GM12872 (cell line): ENCODE results near the gene NR1I3.

Experiments used
- TF ChIP-seq, protein P1 (sequence below): IDR thresholded peaks from 3 replicates; pipeline ENCODE4 v1.5.1; 2011; ENCODE audit warnings: low read depth, mild to moderate bottlenecking, low read length, moderate library complexity; ENCODE audit not compliant: insufficient read depth

Gene NR1I3

DNA sequence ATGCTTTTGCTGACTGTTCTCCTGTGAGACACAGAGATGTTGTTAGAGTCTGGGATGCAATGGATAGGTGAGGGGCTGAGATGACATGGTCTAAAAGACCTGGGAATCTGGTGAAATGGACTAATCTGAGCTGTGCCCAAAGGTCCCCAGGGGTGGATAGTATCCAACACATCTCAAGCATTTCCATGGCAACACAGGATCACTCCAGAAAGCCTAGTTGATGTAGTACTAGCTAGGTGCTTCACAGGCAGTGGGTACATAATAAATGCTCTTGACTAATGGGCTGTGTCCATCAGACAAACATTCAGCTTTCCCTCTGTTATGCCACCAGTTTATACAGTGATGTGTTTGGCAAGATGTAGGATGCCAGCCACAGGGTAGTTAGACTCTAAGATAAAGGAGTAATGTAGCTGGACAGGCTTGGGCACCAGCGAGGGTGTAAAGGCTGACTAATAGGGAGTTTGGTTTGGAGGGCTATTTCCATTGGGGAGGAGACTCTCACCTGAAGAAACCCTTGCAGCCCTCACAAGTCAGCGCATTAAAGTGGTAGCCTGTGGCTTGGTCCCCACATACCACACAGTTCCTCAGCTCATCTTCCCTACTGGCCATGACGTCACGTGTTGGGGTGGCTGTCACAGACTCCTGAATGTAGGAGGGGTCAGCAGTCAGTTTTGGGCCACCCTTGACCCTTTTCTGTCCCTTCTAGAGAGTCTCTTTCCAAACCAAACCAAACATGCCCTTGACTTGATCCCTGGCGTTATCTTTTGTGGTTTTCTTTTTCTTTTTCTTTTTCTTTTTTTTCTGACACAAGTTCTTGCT lies 1.8 kb downstream of the NR1I3 start:
- TF ChIP-seq, protein P1, sequence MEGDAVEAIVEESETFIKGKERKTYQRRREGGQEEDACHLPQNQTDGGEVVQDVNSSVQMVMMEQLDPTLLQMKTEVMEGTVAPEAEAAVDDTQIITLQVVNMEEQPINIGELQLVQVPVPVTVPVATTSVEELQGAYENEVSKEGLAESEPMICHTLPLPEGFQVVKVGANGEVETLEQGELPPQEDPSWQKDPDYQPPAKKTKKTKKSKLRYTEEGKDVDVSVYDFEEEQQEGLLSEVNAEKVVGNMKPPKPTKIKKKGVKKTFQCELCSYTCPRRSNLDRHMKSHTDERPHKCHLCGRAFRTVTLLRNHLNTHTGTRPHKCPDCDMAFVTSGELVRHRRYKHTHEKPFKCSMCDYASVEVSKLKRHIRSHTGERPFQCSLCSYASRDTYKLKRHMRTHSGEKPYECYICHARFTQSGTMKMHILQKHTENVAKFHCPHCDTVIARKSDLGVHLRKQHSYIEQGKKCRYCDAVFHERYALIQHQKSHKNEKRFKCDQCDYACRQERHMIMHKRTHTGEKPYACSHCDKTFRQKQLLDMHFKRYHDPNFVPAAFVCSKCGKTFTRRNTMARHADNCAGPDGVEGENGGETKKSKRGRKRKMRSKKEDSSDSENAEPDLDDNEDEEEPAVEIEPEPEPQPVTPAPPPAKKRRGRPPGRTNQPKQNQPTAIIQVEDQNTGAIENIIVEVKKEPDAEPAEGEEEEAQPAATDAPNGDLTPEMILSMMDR = no peak

DNA sequence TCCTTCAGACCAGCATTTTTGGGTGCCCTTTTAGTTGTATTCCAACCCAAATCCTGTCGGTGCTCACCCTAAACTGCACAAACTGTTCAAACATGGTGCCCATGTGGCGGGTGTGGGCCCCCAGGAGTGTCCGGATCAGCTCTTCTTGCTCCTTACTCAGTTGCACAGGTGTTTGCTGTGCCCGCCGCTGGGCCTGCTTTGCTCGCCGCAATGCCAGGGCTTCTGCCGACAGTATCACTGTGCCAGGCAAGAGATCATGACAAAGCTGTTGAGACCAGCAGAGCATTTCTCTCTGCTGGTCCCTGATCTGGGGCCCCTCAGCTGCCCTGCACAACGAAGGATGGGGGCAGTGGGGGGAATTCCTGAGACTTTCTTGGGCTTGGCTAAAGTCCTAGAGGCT lies 4.9 kb downstream of the NR1I3 start:
- TF ChIP-seq, protein P1 = no peak

DNA sequence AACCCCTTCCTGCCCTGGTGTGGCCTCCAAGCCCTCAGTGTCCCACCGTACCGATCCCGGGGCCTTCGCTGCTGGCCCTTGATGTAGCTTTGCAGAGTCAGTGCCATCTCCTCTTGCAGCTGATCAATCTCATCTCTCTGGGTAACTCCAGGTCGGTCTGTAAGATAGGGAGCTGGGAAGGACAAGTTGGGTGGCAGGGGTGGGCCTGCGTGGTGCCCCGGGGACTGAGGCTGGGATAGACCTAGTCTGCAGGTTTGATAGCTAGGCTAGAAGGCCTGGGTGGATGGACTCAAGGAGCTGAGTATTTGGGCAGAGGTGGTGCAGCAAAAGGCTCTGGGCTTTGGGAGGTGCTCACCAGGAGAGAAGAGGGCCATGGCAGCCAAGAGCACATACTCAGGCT lies 7.2 kb downstream of the NR1I3 start:
- TF ChIP-seq, protein P1 = no peak

DNA sequence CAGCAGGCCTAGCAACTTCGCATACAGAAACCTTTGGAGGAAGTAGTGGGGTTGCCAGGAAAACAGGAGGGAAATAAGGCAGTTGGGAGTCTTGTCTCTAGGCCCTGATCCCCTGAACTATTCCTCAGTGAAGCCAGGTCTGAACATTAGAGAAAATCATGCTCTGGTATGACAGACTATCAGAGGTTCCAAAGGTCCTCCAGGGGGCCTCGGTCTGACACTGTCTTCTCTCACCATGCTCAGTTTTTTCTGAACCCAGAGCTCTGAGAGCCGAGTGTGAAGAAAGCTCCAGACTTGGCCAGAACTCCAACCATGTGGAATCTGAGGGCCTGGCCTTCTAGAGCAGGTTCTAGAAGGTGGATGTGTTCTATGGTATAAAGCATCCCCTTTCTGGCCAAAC lies 8.1 kb downstream of the NR1I3 start:
- TF ChIP-seq, protein P1 = peak; percentile 17; the same call in 1 of the 3 replicates

DNA sequence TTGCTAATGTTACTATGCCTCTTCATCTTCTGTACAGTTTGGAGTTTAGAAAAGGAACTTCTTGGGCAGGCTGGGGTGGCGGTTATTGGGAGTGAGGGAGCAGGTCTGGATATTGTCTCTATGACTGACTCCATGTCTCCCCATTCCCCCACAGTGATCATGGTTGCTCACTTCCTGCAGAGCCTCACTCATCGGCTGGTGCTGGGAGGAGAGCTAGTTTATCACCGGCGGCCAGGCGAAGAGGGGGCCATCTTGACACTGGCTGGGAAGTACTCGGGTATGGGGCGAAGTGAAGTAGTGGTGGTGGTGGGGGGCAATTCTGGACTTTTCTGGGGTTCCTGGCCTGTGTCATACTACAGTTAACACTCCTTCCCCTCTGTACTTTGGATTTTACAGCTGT lies 10.0 kb downstream of the NR1I3 start:
- TF ChIP-seq, protein P1 = no peak

DNA sequence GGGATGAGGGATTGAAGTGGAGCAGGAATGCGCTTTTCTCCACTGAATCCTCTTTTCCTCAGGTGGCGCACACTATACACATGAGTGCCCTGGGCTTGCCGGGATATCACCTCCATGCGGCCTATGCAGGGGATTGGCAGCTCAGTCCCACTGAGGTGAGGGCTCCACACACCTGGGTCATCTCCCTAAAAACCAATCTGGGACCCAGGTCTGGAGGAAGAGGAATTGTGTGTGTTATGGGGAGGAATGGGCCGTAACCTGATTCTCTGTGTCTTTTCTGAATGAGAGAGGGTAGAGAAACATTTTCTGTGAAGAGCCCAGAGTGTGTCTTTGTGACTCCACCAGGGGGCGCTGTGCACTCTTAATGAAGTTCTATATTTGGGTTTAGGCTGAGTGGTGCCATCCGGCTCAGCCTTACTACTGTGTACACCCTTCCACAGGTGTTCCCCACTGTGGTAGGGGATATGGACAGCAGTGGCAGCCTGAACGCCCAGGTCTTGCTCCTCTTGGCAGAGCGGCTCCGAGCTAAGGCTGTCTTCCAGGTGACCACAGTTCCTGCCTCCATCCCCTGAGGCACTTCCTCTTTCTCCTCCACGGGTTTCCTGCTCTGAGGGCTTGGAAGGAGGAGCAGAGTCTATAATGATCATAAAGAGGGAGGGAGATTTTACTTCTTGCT lies 10.7 kb downstream of the NR1I3 start:
- TF ChIP-seq, protein P1 = peak; percentile 89

DNA sequence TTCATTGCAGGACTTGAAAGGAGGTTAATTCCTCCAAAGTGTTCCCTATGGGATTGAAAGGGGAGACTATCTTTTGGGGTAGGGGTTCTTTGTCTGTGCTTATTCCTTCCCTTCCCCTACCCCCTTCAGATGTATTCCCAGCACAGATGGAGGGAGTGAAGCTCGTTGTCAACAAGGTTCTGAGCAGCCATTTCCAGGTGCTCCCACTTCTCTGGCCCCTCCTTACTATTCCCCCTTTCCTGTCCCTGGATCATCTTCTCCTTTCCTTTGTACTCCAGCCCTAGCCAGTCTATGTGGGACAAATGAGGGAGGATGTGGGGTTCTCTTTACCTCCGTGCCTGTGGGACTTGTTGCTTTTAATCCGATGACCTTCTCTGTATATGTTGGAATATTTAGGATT lies 11.2 kb downstream of the NR1I3 start:
- TF ChIP-seq, protein P1 = no peak
